Activated T-cell treated with anti-CD3 and anti-CD28 coated beads, Interleukin-2, amount 50 U/mL, for 1 hour (primary cell): ENCODE measurements around the gene SPATA9.
A peak's percentile ranks its signal among the peaks of the same experiment; 100 is the strongest.
"Not testable (repeated sequence)": the region's sequence is repeated elsewhere in the genome, so short reads cannot be mapped to it uniquely, and the experiment has no call there.

Experiments used
- DNase-seq: peaks from one replicate; pipeline ENCODE4 v3.0.0-alpha.2; 2020

The SPATA9 gene

GRCh38 chr5:95641741-95642220 lies 41.0 kb downstream of the SPATA9 start:
- DNase-seq: no peak

DNA sequence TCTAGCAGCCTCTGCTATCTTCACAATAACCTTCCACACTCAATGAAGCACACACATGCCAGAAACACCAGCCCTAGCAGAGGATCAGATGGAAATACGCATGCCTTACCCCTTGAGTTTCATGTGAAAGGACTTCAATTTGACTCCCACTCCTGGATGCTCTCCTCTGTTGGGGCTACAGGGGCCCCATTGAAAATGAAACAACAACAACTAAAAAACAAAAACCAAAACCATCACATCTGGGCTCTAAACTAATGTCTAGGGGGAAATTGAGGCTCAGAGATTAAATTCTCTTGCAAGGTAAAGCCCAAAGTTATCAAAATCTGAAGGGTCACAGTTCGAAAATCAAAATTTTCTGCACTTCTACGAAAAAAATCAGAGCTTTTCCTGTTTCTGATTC lies 44.2 kb downstream of the SPATA9 start:
- no peak for DNase-seq

DNA sequence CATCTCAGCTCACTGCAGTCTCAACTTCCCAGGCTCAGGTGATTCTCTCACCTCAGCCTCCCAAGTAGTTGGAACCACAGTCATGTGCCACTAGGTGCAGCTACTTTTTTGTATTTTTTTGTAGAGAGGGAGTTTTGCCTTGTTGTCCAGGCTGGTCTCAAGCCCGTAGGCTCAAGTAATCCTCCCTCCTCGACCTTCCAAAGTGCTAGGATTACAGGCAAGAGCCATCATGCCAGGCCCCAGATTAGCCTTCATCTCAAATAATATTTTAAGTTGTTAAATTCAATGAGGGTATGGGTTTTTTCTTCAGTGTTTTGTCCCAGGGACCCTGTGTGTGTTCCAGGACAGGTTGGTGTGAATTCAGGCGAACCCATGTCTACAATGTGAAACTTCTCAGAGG lies 48.7 kb downstream of the SPATA9 start:
- DNase-seq: no peak

- no peak for DNase-seq
Measured at GRCh38 chr5:95633671-95634070, 49.1 kb downstream of the SPATA9 start.

GRCh38 chr5:95632942-95633341 lies 49.8 kb downstream of the SPATA9 start:
- DNase-seq: not testable (repeated sequence)

DNA sequence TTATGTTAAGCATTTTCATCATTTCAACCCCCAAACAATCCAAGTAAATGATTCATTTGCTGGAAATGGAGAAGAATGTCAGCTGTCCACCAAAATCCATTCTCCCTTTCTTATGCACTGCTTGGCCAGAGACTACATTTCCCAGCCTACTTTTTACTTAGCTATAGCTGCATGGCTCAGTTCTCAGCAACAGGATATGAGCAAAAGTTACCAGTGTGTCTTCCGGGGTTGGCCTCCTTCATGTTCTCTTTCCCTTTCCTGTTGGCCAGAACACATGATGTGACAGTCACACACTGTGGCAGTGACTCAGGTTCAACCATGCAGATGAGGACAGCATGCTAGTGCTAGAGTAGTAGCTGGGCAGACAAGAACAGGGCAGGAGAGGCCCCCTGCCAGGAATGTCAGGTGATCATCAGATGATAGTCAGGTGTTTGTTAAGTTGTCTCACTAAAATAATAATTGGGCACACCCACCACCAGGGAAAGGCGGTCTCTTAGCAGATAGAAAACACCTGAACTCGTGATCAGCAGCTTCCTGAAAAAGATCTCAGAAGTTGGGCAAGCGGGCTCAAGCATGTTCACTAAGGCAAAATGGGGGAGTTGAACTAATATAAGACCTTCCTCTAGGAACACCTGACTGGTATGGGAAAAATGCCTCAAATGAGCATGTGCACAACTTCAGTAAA lies 50.7 kb downstream of the SPATA9 start:
- peak; percentile 56 for DNase-seq

DNA sequence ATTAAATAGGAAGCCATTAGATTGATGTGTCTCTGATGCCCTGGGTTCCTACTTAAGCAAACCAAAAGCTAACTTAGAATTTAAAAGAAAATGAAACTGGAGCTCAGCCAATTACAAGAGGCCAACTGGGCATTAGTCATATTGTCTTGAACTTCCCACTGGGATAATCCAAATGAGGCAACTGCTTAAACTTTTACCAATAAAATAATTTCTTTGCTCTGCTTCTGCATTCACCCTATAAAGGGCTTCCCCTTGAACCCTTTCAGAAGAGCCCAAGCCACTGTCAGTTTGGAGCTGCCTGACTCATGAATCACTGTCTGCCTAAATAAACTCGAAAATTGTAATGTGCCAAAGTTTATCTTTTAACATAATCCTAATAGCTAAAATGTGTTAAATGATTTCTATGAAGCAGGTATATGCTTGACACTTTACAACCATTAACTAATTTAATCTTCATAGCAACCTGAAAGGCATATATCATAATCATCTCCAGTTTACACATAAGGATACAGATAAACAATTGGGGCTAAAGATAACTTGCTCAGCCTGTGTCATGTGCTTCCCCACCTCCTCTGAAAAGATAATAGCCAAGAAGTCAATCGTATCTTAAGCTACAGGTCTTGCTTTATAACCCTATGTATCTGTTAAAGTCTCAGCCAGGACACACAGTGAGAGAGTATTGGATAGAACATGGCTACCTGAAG lies 51.4 kb downstream of the SPATA9 start:
- no peak for DNase-seq

GRCh38 chr5:95630394-95630917 lies 52.3 kb downstream of the SPATA9 start:
- no peak for DNase-seq

GRCh38 chr5:95628933-95629332 lies 53.9 kb downstream of the SPATA9 start:
- no peak for DNase-seq

GRCh38 chr5:95627971-95628810 lies 54.6 kb downstream of the SPATA9 start:
- no peak for DNase-seq

DNA sequence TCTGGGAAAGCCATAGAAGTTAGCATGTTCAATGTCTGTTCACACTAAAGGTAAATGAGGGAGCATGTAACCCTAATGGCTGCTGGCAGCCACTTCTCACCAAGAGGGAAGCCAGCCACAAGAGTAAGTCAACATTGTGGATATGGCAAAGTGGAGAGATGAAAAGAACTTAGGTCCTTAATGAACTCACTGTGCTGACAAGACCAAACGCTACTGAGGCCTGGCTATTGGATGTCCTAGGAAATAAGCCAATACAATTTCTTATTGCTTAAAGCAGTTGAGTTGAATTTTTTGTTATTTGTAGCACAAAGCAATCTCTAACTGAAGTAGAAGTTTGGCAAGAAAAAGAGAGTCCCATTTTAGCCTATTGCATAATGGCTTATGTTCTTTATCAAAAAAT lies 56.1 kb downstream of the SPATA9 start:
- DNase-seq: no peak

- no peak for DNase-seq
Measured at GRCh38 chr5:95624368-95624767, 58.4 kb downstream of the SPATA9 start.

GRCh38 chr5:95623706-95624105 lies 59.1 kb downstream of the SPATA9 start:
- no peak for DNase-seq

- peak; percentile 31 for DNase-seq
Measured at GRCh38 chr5:95621839-95622629, 60.8 kb downstream of the SPATA9 start.

GRCh38 chr5:95620870-95621838 lies 61.6 kb downstream of the SPATA9 start:
- DNase-seq: peak; percentile 66

- peak; percentile 71 for DNase-seq
Measured at GRCh38 chr5:95620030-95620869, 62.5 kb downstream of the SPATA9 start, which contains the start of gene GPR150. Gene GPR150, plus strand, starts transcription at chr5:95620087. Its CDS starts 189 bp downstream, at chr5:95620276.

GRCh38 chr5:95619514-95620029 lies 63.2 kb downstream of the SPATA9 start:
- DNase-seq: no peak

DNA sequence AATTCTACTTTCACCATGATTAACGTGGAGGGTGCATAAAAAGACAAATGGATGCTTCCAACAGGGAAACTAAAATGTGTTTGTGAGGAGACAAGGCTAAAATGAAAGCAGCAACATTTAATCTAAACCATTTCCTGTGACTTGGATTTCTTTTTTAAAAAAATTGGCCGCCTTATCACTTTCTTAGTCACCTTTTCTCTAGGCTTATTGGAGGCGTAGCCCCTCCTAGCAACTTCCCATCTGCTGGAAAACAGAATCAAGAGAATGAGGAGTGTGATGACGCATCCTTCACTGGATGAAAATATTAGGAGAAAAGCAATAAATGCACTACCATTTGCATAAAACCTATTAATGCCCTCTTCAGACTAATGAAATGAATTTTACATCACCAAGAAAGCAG lies 63.7 kb downstream of the SPATA9 start:
- DNase-seq: no peak

- DNase-seq: no peak
Measured at GRCh38 chr5:95617057-95617456, 65.7 kb downstream of the SPATA9 start.

DNA sequence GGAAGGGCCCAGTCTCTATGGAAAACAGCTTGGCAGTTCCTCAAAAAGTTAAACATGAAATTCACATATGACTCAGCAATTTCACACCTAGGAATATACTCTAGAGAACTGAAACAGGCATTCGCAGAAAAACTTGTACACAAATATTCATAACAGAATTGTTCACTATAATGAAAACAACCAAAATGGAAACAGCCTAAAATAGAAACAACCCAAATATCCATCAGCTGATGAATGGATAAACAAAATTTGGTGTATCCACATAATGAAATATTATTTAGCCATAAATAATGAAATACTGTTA lies 67.7 kb downstream of the SPATA9 start:
- no peak for DNase-seq
